Omental fat pad (tissue), 4 donors: ENCODE data around the gene DPH5. TPM values are rescaled to one million over a fixed set of nuclear protein-coding genes. Genes with fewer than 3 reads are reported as not detected.
"Not testable (repeated sequence)": the region's sequence is repeated elsewhere in the genome, so short reads cannot be mapped to it uniquely, and the experiment has no call there.

Experiments
- ATAC-seq: fragments of 150-250 bp; one replicate; pipeline ENCODE4 v1.9.1; 2016; ENCODE audit warnings: mild to moderate bottlenecking, moderate library complexity; ENCODE audit not compliant: low FRiP score
- DNase-seq: peaks from one replicate; pipeline ENCODE4 v3.0.0-alpha.2; 2019; ENCODE audit warnings: low spot score
- total RNA-seq, 4 donors: library from RNA; depleted of rRNA; stranded (reverse); fragments of >200 nt; gene quantifications; one replicate each; pipeline ENCODE4 v1.1.0, GENCODE V29; 2016
- TF ChIP-seq, protein P1 (sequence below), 3 donors: fragments of 450-650 bp; IDR thresholded peaks; one replicate each; pipeline ENCODE4 v1.5.1; 2016 to 2017; ENCODE audit warnings: antibody characterized with exemption in 3 of 3, mild to moderate bottlenecking in 3 of 3, moderate library complexity in 2 of 3

The DPH5 gene, protein sequence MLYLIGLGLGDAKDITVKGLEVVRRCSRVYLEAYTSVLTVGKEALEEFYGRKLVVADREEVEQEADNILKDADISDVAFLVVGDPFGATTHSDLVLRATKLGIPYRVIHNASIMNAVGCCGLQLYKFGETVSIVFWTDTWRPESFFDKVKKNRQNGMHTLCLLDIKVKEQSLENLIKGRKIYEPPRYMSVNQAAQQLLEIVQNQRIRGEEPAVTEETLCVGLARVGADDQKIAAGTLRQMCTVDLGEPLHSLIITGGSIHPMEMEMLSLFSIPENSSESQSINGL
- total RNA-seq: 10 to 100 TPM in 3 of 4 donors, 1 to 10 TPM in 1; 8.8 to 35.3 (median 15.8) TPM

DNA sequence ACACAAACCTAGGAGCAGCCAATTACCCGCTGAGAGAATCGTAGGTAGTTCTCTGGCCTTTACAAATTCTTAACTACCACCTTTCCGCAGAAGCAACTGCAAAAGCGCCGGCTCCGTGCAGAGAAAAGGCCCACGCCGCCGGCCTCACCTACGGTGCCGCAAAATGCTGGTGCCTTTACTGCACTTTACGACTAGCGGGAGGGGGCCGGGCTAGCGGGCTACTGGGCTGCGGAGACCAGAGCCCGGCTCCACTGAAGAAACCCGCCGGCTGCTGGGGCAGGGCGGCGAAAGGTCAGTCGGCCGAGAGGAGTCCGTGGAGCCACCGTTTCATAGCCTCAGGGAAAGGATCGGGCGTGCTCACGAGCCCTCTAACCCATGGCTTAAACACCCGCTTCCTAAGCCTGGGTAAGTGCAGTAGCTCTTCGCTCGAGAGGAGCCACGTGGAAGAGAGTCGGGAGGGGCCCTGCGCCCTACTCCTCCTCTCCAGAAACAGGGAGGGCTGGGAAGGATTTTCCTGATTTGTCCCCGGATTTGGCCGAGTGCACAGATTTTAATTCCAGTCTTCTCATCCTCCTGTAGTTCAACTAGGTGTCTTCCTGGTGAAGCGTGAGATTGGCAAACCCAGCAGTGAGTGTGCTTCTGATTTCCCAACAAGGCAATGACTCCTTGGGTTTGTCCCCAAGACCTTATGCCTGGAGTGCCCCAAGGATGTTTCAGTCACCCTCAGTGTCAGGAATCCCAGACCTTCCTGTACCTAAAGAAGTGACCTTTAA, at the start of gene DPH5:
Gene DPH5 (minus strand): TSS at position 128 of the 773 bp plus-strand sequence. CDS start 341 bp downstream, outside the sequence.
- peak; percentile 97 for ATAC-seq
- TF ChIP-seq, protein P1, sequence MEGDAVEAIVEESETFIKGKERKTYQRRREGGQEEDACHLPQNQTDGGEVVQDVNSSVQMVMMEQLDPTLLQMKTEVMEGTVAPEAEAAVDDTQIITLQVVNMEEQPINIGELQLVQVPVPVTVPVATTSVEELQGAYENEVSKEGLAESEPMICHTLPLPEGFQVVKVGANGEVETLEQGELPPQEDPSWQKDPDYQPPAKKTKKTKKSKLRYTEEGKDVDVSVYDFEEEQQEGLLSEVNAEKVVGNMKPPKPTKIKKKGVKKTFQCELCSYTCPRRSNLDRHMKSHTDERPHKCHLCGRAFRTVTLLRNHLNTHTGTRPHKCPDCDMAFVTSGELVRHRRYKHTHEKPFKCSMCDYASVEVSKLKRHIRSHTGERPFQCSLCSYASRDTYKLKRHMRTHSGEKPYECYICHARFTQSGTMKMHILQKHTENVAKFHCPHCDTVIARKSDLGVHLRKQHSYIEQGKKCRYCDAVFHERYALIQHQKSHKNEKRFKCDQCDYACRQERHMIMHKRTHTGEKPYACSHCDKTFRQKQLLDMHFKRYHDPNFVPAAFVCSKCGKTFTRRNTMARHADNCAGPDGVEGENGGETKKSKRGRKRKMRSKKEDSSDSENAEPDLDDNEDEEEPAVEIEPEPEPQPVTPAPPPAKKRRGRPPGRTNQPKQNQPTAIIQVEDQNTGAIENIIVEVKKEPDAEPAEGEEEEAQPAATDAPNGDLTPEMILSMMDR (IDR thresholded peaks at IDR 0.05): no peak
- DNase-seq: peak; percentile 81

DNA sequence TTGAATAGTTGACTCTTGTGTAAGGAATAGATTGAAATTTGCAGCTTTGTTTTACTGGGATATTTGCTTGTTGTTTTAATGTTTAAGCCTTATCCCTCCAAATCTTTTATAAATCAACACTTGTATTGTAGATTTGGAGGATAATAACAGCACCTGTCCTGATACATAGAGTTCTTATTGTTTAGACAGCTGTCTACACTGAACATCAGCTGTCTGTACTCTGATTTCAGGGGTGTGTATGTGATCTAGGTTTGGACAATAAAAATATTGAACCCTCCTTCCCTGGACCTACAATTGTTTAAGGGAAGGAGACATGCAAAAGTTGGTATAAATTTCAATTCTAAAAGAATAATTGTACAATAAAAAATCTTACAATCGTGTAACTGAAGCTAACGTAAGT, 48.3 kb upstream of the DPH5 start:
- TF ChIP-seq, protein P1 (IDR thresholded peaks at IDR 0.05): no peak
- ATAC-seq (no peak), DNase-seq (no peak)

DNA sequence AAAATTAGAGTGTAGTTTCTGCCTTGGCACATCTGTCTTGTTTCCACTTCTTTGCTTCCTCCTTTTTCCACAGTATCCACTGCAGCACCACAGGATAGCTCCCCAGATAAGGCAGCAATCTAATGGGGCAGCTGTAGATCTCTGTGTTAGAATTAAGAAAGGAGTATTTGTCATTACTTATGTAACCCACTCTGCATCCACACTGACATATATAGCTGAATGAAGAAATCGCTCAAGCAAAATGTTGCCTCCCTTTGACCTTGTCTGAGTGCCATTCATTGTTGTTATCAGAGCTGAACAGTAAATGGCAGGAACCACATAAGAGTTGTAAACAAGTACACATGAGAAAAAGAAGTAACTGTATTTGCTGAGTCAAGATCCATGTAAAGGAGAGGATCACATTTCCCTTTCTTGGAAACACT, 45.9 kb upstream of the DPH5 start:
- no peak for DNase-seq
- ATAC-seq: no peak
- TF ChIP-seq, protein P1 (IDR thresholded peaks at IDR 0.05): no peak

DNA sequence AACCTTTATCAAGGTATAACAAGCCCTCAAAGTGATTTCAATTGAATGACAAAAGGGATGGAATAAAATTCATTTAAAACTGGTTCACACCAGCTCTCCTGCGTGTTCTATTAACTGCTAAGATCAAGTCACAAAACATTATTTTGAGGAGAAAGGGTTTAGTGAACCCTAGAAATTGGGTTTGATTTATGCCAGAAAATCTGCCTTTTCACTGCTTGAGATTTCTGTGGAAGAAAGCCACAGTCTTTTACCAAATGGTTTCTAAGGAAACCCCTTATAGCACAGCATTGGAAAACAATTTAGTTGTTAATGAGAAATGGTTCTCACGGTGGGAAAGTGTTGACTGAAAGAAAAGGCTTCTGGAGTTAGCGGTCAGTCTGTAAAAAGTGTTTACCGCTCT, 43.6 kb upstream of the DPH5 start:
- no peak for DNase-seq
- TF ChIP-seq, protein P1 (IDR thresholded peaks at IDR 0.05): no peak
- no peak for ATAC-seq

DNA sequence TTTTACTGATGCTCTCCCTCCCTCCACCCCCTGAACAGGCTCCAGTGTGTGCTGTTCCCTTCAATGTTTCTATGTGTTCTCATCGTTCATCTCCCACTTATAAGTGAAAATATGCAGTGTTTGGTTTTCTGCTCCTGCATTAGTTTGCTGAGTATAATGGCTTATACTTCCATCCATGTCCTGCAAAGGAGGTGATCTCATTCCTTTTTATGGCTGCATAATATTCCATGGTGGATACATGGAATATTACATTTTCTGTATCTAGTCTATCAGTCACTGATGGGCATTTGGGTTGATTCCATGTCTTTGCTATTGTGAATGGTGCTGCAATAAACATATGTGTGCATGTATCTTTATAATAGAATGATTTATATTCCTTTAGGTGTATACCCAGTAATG, 41.4 kb upstream of the DPH5 start:
- not testable (repeated sequence) for ATAC-seq, DNase-seq

DNA sequence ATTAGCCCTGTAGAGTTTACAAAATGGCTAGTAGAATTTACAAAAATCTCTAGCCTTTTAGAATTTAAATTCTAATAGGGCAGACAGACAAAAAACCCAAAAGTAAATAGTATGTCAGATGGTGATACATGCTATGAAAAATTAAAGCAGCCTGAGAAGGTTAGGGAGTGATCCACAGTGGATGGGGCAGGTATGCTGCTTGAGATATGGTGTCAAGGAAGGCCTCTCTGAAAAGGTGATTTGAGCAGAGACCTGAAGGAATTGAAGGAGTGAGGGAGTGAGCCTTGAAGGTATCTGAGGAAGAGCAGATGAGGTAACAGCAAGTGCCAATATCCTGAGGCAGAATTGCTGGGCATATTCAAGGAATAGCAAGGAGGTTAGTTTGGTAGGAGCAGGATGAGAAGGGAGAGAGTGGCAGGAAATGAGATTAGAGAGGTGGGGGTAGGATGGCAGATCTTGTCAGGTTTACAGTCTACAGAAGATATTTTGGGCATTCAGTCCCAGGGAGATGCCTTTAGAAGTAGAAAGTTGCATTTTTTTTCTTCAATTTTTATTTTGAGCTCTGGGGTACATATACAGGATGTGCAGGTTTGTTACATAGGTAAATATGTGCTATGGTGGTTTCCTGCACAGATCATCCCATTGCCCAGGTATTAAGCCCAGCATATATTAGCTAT, 40.8 kb upstream of the DPH5 start:
- TF ChIP-seq, protein P1 (IDR thresholded peaks at IDR 0.05): no peak
- ATAC-seq (no peak), DNase-seq (no peak)

DNA sequence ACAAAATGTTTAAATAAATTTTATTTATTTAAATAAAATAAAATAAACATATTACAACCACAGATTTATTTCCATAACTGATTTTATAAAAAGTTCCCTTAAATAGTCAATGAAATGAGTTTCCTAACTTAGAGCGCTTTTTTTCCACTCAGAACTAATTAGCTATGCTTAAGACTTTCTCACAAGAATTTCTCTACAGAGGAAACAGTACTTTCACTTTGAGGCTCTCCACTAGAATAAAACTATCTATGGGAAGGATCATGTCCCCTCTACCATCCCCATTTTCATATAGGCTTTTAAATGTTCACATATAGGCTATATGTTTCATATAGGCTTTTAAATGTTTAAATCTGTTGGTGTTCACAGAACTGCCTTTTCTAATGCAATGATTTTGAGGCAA, 40.0 kb upstream of the DPH5 start:
- ATAC-seq (no peak), DNase-seq (no peak)
- TF ChIP-seq, protein P1 (IDR thresholded peaks at IDR 0.05): no peak
